Hepatocyte (in vitro differentiated cells): ENCODE results near the gene FASN. TPM values are rescaled to one million over a fixed set of nuclear protein-coding genes. Genes with fewer than 3 reads are reported as not detected.

Source experiments
- DNase-seq: peaks from one replicate; pipeline ENCODE4 v3.0.0-alpha.2; 2016; ENCODE audit warnings: low spot score
- H2AFZ ChIP-seq: fragments of 200-600 bp; sonication (generic); 2 replicates; pipeline ENCODE4 v1.6.0; 2016; ENCODE audit warnings: antibody characterized with exemption, mild to moderate bottlenecking
- H3K27ac ChIP-seq: fragments of 200-600 bp; sonication (generic); 2 replicates; pipeline ENCODE4 v1.5.1; 2016; ENCODE audit warnings: mild to moderate bottlenecking
- H3K27me3 ChIP-seq: fragments of 200-600 bp; sonication (generic); 2 replicates; pipeline ENCODE4 v1.6.1; 2016
- H3K36me3 ChIP-seq: fragments of 200-600 bp; sonication (generic); replicated peaks from 2 replicates; pipeline ENCODE4 v1.5.1; 2016; ENCODE audit warnings: low read depth; ENCODE audit not compliant: insufficient read depth
- H3K4me1 ChIP-seq: fragments of 200-600 bp; sonication (generic); 2 replicates; pipeline ENCODE4 v1.5.1; 2016; ENCODE audit warnings: mild to moderate bottlenecking, moderate library complexity; ENCODE audit not compliant: insufficient read depth
- H3K4me2 ChIP-seq: fragments of 200-600 bp; sonication (generic); 2 replicates; pipeline ENCODE4 v1.6.0; 2016
- H3K4me3 ChIP-seq: fragments of 200-600 bp; sonication (generic); 2 replicates; pipeline ENCODE4 v1.5.1; 2016; ENCODE audit warnings: mild to moderate bottlenecking
- H3K79me2 ChIP-seq: fragments of 200-600 bp; sonication (generic); 2 replicates; pipeline ENCODE4 v1.6.0; 2017; ENCODE audit warnings: mild to moderate bottlenecking
- H3K9me2 ChIP-seq: fragments of 200-600 bp; sonication (generic); replicated peaks from 2 replicates; pipeline ENCODE4 v1.6.0; 2017; ENCODE audit warnings: mild to moderate bottlenecking; ENCODE audit not compliant: insufficient read depth
- H3K9me3 ChIP-seq: fragments of 200-600 bp; sonication (generic); 2 replicates; pipeline ENCODE4 v1.5.1; 2016; ENCODE audit warnings: low read depth, mild to moderate bottlenecking
- H4K20me1 ChIP-seq: fragments of 200-600 bp; sonication (generic); 2 replicates; pipeline ENCODE4 v1.6.0; 2016; ENCODE audit warnings: mild to moderate bottlenecking; ENCODE audit not compliant: insufficient read depth, poor library complexity, severe bottlenecking
- EZH2 ChIP-seq: fragments of 200-600 bp; sonication (generic); IDR thresholded peaks from 2 replicates; pipeline ENCODE4 v1.6.1; 2016; ENCODE audit warnings: antibody characterized with exemption, mild to moderate bottlenecking, borderline replicate concordance
- EZH2phosphoT487 ChIP-seq: fragments of 200-600 bp; sonication (generic); IDR thresholded peaks from one replicate; pipeline ENCODE4 v1.6.1; 2018; ENCODE audit warnings: antibody characterized with exemption, mild to moderate bottlenecking, low read depth, moderate library complexity; ENCODE audit not compliant: unreplicated experiment, severe bottlenecking
- WGBS: methylation state at CpG from one replicate; pipeline ENCODE4 v1.1.6; 2016; ENCODE audit warnings: low lambda C conversion rate; ENCODE audit errors: missing lambda C conversion rate; 5-methylcytosine and 5-hydroxymethylcytosine counted together
- polyA plus RNA-seq: library from polyadenylated mRNA; unstranded; fragments of >200 nt; fragmentation: Nextera tagmentation; extraction: Ambion mirVana; gene quantifications from 2 replicates; pipeline ENCODE4 v1.2.1, GENCODE V29; 2016
- total RNA-seq: library from RNA; depleted of rRNA; stranded (reverse); fragments of >200 nt; gene quantifications from 2 replicates; pipeline ENCODE4 v1.2.3, GENCODE V29; 2014
- TF ChIP-seq, protein P1 (sequence below): fragments of 200-600 bp; sonication (generic); IDR thresholded peaks from 2 replicates; pipeline ENCODE4 v1.5.1; 2016; ENCODE audit warnings: antibody characterized with exemption, mild to moderate bottlenecking; ENCODE audit not compliant: poor library complexity

The FASN gene
- total and polyA plus RNA-seq, 2 experiments from 2014 or later, result 77.6 to 118 TPM

DNA sequence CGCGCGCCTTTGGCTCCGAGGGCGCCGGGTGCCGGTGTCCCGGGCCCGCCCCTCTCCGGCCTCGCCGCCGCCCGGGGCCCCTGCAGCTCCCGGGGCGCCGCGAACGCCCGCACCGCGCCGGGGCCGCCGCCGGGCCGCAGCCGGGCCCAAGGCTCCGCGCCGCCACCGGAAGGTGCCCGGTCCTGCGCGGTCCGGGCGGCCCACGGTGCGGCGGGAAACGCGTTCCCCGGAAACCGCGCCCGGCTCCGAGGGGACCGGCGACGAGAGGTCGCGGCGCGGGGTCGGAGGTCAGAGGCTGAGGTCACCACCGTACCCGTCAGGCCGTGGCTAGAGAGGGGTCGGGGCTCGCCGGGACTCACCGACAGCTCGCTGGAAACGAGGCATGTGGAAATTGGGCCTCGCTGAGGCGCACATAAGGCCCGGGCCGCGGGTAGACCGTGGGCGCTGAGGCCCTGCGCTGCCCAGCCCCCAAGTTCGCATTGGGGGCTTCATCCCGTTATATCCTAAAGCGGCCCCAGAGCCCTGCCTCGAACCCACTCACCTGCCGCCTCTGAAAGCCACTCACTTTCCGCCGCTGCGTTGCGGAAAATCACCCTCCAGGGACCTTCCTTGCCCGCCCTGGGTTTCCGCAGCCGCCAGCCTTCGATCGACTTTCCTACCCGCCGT lies 32.3 kb downstream of the FASN start, which contains the start of gene DUS1L:
Gene DUS1L, minus strand, starts transcription at position 167 of the 666 bp plus-strand sequence. CDS start 745 bp downstream, outside the sequence.
- Histone ChIP-seq H3K9me2 (no peaks in the 10 kb centered on the region), H3K79me2 (peaks cover 17% of the 10 kb centered on the region), H3K4me1 (peaks cover 12% of the 10 kb centered on the region), H4K20me1 (no peaks in the 10 kb centered on the region), H3K4me2 (peak within 1 kb of the TSS; percentile 99), H2AFZ (peak within 1 kb of the TSS; percentile 100), H3K36me3 (no peaks in the 10 kb centered on the region), H3K4me3 (peak within 1 kb of the TSS; percentile 83), H3K27ac (peak within 1 kb of the TSS; percentile 74), H3K9me3 (no peaks in the 10 kb centered on the region), H3K27me3 (no peaks in the 10 kb centered on the region)
- DNase-seq, result peak; percentile 78
- TF ChIP-seq EZH2, result no peak
- TF ChIP-seq EZH2phosphoT487, result no peak
- TF ChIP-seq, protein P1, sequence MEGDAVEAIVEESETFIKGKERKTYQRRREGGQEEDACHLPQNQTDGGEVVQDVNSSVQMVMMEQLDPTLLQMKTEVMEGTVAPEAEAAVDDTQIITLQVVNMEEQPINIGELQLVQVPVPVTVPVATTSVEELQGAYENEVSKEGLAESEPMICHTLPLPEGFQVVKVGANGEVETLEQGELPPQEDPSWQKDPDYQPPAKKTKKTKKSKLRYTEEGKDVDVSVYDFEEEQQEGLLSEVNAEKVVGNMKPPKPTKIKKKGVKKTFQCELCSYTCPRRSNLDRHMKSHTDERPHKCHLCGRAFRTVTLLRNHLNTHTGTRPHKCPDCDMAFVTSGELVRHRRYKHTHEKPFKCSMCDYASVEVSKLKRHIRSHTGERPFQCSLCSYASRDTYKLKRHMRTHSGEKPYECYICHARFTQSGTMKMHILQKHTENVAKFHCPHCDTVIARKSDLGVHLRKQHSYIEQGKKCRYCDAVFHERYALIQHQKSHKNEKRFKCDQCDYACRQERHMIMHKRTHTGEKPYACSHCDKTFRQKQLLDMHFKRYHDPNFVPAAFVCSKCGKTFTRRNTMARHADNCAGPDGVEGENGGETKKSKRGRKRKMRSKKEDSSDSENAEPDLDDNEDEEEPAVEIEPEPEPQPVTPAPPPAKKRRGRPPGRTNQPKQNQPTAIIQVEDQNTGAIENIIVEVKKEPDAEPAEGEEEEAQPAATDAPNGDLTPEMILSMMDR, result no peak
- WGBS, result 12% methylated on average over 78 of the region's 88 CpGs

DNA sequence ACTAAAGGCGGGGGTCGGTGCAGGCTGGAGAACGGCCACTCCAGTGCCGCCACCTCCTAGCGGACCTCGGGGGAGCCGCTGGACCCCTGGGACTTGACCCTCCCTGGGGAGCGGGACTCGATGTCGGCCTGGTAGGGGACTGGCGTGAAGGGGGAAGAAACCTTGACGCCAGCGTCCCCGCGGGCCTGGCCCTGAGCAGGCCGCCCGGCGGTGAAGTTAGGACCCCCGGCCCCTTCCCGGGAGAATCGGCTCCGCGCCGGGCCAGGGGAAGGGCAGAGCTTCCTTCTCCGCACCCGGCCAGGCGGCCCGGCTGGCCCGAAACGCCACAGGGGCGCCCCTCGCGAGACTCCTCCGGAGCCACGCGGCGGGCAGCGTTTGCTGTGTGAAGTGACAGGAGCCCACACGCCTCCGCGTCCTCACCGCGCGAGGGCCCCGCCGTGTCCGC lies 32.8 kb downstream of the FASN start:
- H3K4me2 ChIP-seq, result peak overlapping the region; percentile 97
- peak overlapping the region; percentile 49 for H2AFZ ChIP-seq
- peak overlapping the region; percentile 83 for H3K4me3 ChIP-seq
- H3K36me3 ChIP-seq, result no peaks in the 10 kb centered on the region
- DNase-seq, result peak; percentile 48
- no peaks in the 10 kb centered on the region for H3K9me3 ChIP-seq
- H3K4me1 ChIP-seq, result peaks cover 12% of the 10 kb centered on the region
- H3K27me3 ChIP-seq, result no peaks in the 10 kb centered on the region
- H4K20me1 ChIP-seq, result no peaks in the 10 kb centered on the region
- 3% methylated on average over 35 of the region's 47 CpGs for WGBS
- TF ChIP-seq, protein P1, result no peak
- no peak for TF ChIP-seq EZH2phosphoT487
- no peak for TF ChIP-seq EZH2
- H3K79me2 ChIP-seq, result peaks cover 17% of the 10 kb centered on the region
- H3K9me2 ChIP-seq, result no peaks in the 10 kb centered on the region
- no peak overlapping the region for H3K27ac ChIP-seq

DNA sequence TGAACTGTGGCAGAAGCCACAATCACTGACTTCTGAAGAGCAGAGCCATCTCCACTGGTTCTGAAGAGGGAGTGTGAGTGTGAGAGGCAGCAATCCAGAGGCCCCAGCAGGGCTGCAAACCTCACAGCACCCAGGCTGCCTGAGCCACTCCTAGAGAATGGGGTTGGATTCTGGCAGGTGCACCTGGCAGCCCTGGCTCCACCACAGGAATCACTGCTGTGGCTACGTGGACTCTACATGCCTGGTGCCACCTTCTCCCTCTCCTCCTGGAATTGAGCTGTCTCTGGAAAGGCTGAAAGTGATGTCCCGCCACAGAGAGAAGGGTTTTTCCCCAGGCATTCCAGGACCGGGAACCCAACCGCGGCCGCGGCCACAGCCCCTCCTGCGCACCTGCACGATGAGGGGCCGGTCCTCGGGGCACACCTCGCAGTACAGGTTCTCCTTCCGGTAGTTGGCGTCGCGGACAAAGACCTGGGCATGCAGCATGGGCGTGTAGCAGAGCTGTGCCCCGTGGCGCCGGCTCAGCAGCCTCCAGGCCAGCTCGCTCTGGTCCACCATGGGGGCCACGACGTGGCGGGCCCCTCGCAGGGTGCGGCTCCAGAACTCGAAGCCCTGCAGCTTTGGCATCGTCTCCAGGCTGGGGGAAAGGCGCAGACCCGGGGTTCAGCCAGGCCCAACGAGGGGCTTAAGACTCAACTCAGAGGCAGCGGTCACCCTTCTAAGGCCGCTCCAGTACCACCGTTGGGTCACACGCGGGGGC lies 33.4 kb downstream of the FASN start:
- H3K9me3 ChIP-seq, result no peaks in the 10 kb centered on the region
- H3K4me2 ChIP-seq, result peak overlapping the region; percentile 97
- DNase-seq, result no peak
- WGBS, result 66% methylated on average over 34 of the region's 36 CpGs
- peak overlapping the region; percentile 49 for H2AFZ ChIP-seq
- no peaks in the 10 kb centered on the region for H3K27me3 ChIP-seq
- TF ChIP-seq, protein P1, result no peak
- TF ChIP-seq EZH2 (no peak), EZH2phosphoT487 (no peak)
- no peaks in the 10 kb centered on the region for H3K36me3 ChIP-seq
- no peaks in the 10 kb centered on the region for H3K9me2 ChIP-seq
- no peak overlapping the region for H3K27ac ChIP-seq
- H3K4me3 ChIP-seq, result peak overlapping the region; percentile 83
- H3K79me2 ChIP-seq, result peaks cover 17% of the 10 kb centered on the region
- H4K20me1 ChIP-seq, result no peaks in the 10 kb centered on the region
- H3K4me1 ChIP-seq, result peaks cover 12% of the 10 kb centered on the region
